ENCODE data around the gene HNRNPA3. TPM values are rescaled to one million over a fixed set of nuclear protein-coding genes. Genes with fewer than 3 reads are reported as not detected.
A peak's percentile ranks its signal among the peaks of the same experiment; 100 is the strongest.

The HNRNPA3 gene
- total and polyA plus RNA-seq, 2 experiments from 2014 or later, result 15.0 to 51.0 TPM

GRCh38 chr2:177165721-177166711, 46.6 kb upstream of the HNRNPA3 start:
- TF ChIP-seq EZH2phosphoT487 (IDR thresholded peaks at IDR 0.05; ENCODE audit: insufficient read depth, low read depth) (no peak), EZH2 (IDR thresholded peaks at IDR 0.05; ENCODE audit: insufficient read depth, poor library complexity, severe bottlenecking) (no peak)
- no peaks in the 10 kb centered on the region for H3K9me2 ChIP-seq (ENCODE audit: insufficient read depth)
- no peaks in the 10 kb centered on the region for H3K9me3 ChIP-seq (ENCODE audit: low read depth)
- peak overlapping the region; percentile 72 for H3K27ac ChIP-seq
- peak overlapping the region; percentile 99 for H2AFZ ChIP-seq
- in situ Hi-C loops (cut with MboI), result loop anchor here (10.0 to 25.0 kb wide), 4 partner anchors 159 to 571 kb away; a partner anchor contains a TSS
- 57 to 58% methylated on average over 8 of the region's 8 CpGs for WGBS, 2 experiments (ENCODE audit: low coverage in 1 of 2, low lambda C conversion rate in 2 of 2, missing lambda C conversion rate in 2 of 2)
- peaks cover 32% of the 10 kb centered on the region for H3K4me1 ChIP-seq (ENCODE audit: insufficient read depth)
- H4K20me1 ChIP-seq (ENCODE audit: insufficient read depth), result no peaks in the 10 kb centered on the region
- peak; percentile 60 for DNase-seq
- H3K36me3 ChIP-seq (ENCODE audit: low read depth), result no peaks in the 10 kb centered on the region
- H3K27me3 ChIP-seq (replicated peaks; ENCODE audit: insufficient read depth), result no peaks in the 10 kb centered on the region
- H3K4me3 ChIP-seq, result peak overlapping the region; percentile 73
- H3K9ac ChIP-seq, result peak overlapping the region; percentile 83
- H3K4me2 ChIP-seq (ENCODE audit: unreplicated experiment), result peak overlapping the region; percentile 94
- H3K79me2 ChIP-seq (ENCODE audit: insufficient read depth), result no peaks in the 10 kb centered on the region
- peaks cover 14% of the 10 kb centered on the region; the same call in 1 of the 2 replicates for H3F3A ChIP-seq (ENCODE audit: insufficient read depth)

GRCh38 chr2:177169810-177170514, 42.6 kb upstream of the HNRNPA3 start:
- Histone ChIP-seq H3K27me3 (replicated peaks; ENCODE audit: insufficient read depth) (no peaks in the 10 kb centered on the region), H4K20me1 (ENCODE audit: insufficient read depth) (no peaks in the 10 kb centered on the region), H3K9me2 (ENCODE audit: insufficient read depth) (no peaks in the 10 kb centered on the region), H3F3A (ENCODE audit: insufficient read depth) (peaks cover 13% of the 10 kb centered on the region), H3K36me3 (ENCODE audit: low read depth) (no peaks in the 10 kb centered on the region), H3K4me2 (ENCODE audit: unreplicated experiment) (no peak overlapping the region), H3K4me1 (ENCODE audit: insufficient read depth) (peaks cover 37% of the 10 kb centered on the region), H2AFZ (no peak overlapping the region), H3K9ac (no peak overlapping the region), H3K9me3 (ENCODE audit: low read depth) (no peaks in the 10 kb centered on the region), H3K27ac (no peak overlapping the region), H3K79me2 (ENCODE audit: insufficient read depth) (no peaks in the 10 kb centered on the region), H3K4me3 (no peak overlapping the region)
- TF ChIP-seq EZH2phosphoT487 (IDR thresholded peaks at IDR 0.05; ENCODE audit: insufficient read depth, low read depth) (no peak), EZH2 (IDR thresholded peaks at IDR 0.05; ENCODE audit: insufficient read depth, poor library complexity, severe bottlenecking) (no peak)
- no peak for DNase-seq
- WGBS, 2 experiments (ENCODE audit: low coverage in 1 of 2, low lambda C conversion rate in 2 of 2, missing lambda C conversion rate in 2 of 2), result 86% methylated on average over 7 of the region's 7 CpGs
- in situ Hi-C loops (cut with MboI), result loop anchor here (10.0 to 25.0 kb wide), 4 partner anchors 155 to 567 kb away; a partner anchor contains a TSS

GRCh38 chr2:177171418-177171865, 41.2 kb upstream of the HNRNPA3 start:
- Histone ChIP-seq H2AFZ (no peak overlapping the region), H3K36me3 (ENCODE audit: low read depth) (no peaks in the 10 kb centered on the region), H3K9me3 (ENCODE audit: low read depth) (no peaks in the 10 kb centered on the region), H3K4me1 (ENCODE audit: insufficient read depth) (peaks cover 22% of the 10 kb centered on the region), H3K9ac (no peak overlapping the region), H3K27me3 (replicated peaks; ENCODE audit: insufficient read depth) (no peaks in the 10 kb centered on the region), H3K79me2 (ENCODE audit: insufficient read depth) (no peaks in the 10 kb centered on the region), H3F3A (ENCODE audit: insufficient read depth) (peaks cover 6% of the 10 kb centered on the region), H4K20me1 (ENCODE audit: insufficient read depth) (no peaks in the 10 kb centered on the region), H3K4me2 (ENCODE audit: unreplicated experiment) (no peak overlapping the region), H3K27ac (no peak overlapping the region), H3K4me3 (no peak overlapping the region), H3K9me2 (ENCODE audit: insufficient read depth) (no peaks in the 10 kb centered on the region)
- in situ Hi-C loops (cut with MboI), result loop anchor here (25.0 kb wide), 2 partner anchors 441 to 566 kb away; a partner anchor contains a TSS
- TF ChIP-seq EZH2phosphoT487 (IDR thresholded peaks at IDR 0.05; ENCODE audit: insufficient read depth, low read depth) (no peak), EZH2 (IDR thresholded peaks at IDR 0.05; ENCODE audit: insufficient read depth, poor library complexity, severe bottlenecking) (no peak)
- WGBS, 2 experiments (ENCODE audit: low coverage in 1 of 2, low lambda C conversion rate in 2 of 2, missing lambda C conversion rate in 2 of 2), result 95% methylated on average over 4 of the region's 4 CpGs
- no peak for DNase-seq

Data from GM23248 (cell line).